ENCODE data around the gene IPCEF1. TPM values are rescaled to one million over a fixed set of nuclear protein-coding genes. Genes with fewer than 3 reads are reported as not detected.

Gene IPCEF1
- total and polyA plus RNA-seq, 2 of the 4 experiments (the other 2 are of a cell fraction): under 0.01 to 0.03 TPM

DNA sequence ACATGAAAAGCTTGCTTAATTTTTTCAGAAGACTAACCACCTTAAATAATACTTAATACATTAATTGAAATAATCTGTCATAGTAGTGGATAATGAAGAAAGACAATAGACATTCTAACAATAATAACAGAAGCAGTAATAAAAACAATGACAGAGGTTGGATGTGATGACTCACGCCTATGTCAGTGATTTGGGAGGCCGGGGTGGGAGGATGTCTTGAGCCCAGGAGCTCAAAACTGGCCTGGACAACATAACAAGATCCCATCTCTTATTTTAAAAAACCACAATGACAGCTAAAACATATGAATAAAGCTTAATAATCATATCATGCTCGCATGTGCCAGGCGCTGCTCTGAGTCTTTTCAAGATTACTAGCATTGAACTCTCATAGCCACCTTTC is 105.5 kb downstream of the IPCEF1 start:
- Histone ChIP-seq H2AK9ac (replicated peaks; ENCODE audit: low read depth, low read length, poor library complexity) (no peak overlapping the region), H3K4me3 (ENCODE audit: insufficient read depth, low read depth, low read length) (no peak overlapping the region), H3K9me3 (ENCODE audit: control insufficient read depth, insufficient read depth, low read length) (no peaks in the 10 kb centered on the region), H3K4me2 (ENCODE audit: low read depth, low read length) (no peak overlapping the region), H2BK15ac (ENCODE audit: low read depth, low read length) (no peak overlapping the region), H3K9ac (ENCODE audit: low read depth, low read length) (no peak overlapping the region), H2BK120ac (ENCODE audit: low read depth, low read length) (no peak overlapping the region), H3K27me3 (ENCODE audit: control insufficient read depth, insufficient read depth, low read length) (no peaks in the 10 kb centered on the region), H3K27ac (ENCODE audit: insufficient read depth, low read length) (no peak overlapping the region), H3K18ac (ENCODE audit: low read depth, low read length) (no peak overlapping the region), H3K4me1 (ENCODE audit: control insufficient read depth, insufficient read depth, low read length) (no peaks in the 10 kb centered on the region), H4K8ac (ENCODE audit: low read depth in 2 of 2, low read length in 2 of 2) (no peak overlapping the region), H2BK5ac (ENCODE audit: low read depth, low read length, poor library complexity, severe bottlenecking) (no peak overlapping the region), H3K14ac (replicated peaks; ENCODE audit: low read depth, low read length) (no peak overlapping the region), H3K79me1 (ENCODE audit: low read depth in 1 of 2, low read length in 2 of 2) (no peaks in the 10 kb centered on the region), H4K20me1 (ENCODE audit: insufficient read depth, low read length) (no peaks in the 10 kb centered on the region), H4K91ac (ENCODE audit: insufficient read depth, low read depth, low read length) (no peak overlapping the region), H4K5ac (ENCODE audit: low read depth, low read length) (no peak overlapping the region), H3K4ac (ENCODE audit: low read depth, low read length) (no peak overlapping the region), H2BK20ac (ENCODE audit: low read depth, low read length) (no peak overlapping the region), H3K9me1 (ENCODE audit: insufficient read depth, low read length) (no peaks in the 10 kb centered on the region), H3K56ac (ENCODE audit: extremely low read depth, insufficient read depth, low read length) (no peak overlapping the region), H2AK5ac (ENCODE audit: low read depth, low read length) (no peak overlapping the region), H3K23ac (ENCODE audit: low read depth, low read length) (no peak overlapping the region), H3K36me3 (ENCODE audit: control insufficient read depth, insufficient read depth, low read length) (no peaks in the 10 kb centered on the region), H2AFZ (replicated peaks; ENCODE audit: low read length, poor library complexity) (no peak overlapping the region)
- intact Hi-C loops (cut with micrococcal nuclease) (no loop called here), in situ Hi-C loops (cut with MboI; ENCODE audit: low sequenced_read_pairs) (no loop called here), dilution Hi-C loops (cut with HindIII; ENCODE audit: low sequenced_read_pairs, unreplicated experiment) (no loop called here)
- no TSS peak for BruUV-seq (replicated peaks)
- DNase-seq (no peak), ATAC-seq (ENCODE audit: low read depth) (no peak)
- ChIA-PET CTCF (interaction anchor here (1.4 kb wide), 1 partner anchor 27 kb away, joined by 5 read pairs; no protein-coding TSS in a partner anchor), POLR2A (ENCODE audit: unreplicated experiment) (no interaction called here)
- no peak for TF ChIP-seq CHD1 (IDR thresholded peaks at IDR 0.05; ENCODE audit: low read depth, low read length)
- TF ChIP-seq, protein P1, sequence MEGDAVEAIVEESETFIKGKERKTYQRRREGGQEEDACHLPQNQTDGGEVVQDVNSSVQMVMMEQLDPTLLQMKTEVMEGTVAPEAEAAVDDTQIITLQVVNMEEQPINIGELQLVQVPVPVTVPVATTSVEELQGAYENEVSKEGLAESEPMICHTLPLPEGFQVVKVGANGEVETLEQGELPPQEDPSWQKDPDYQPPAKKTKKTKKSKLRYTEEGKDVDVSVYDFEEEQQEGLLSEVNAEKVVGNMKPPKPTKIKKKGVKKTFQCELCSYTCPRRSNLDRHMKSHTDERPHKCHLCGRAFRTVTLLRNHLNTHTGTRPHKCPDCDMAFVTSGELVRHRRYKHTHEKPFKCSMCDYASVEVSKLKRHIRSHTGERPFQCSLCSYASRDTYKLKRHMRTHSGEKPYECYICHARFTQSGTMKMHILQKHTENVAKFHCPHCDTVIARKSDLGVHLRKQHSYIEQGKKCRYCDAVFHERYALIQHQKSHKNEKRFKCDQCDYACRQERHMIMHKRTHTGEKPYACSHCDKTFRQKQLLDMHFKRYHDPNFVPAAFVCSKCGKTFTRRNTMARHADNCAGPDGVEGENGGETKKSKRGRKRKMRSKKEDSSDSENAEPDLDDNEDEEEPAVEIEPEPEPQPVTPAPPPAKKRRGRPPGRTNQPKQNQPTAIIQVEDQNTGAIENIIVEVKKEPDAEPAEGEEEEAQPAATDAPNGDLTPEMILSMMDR (conservative IDR thresholded peaks at IDR 0.05; ENCODE audit: low read depth, low read length): no peak
- TF ChIP-seq, protein P2, sequence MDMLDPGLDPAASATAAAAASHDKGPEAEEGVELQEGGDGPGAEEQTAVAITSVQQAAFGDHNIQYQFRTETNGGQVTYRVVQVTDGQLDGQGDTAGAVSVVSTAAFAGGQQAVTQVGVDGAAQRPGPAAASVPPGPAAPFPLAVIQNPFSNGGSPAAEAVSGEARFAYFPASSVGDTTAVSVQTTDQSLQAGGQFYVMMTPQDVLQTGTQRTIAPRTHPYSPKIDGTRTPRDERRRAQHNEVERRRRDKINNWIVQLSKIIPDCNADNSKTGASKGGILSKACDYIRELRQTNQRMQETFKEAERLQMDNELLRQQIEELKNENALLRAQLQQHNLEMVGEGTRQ (IDR thresholded peaks at IDR 0.05; ENCODE audit: low read depth, low read length): no peak
- TF ChIP-seq POLR2A (IDR thresholded peaks at IDR 0.05; ENCODE audit: low read depth, low read length): no peak
- TF ChIP-seq MAZ (IDR thresholded peaks at IDR 0.05; ENCODE audit: borderline replicate concordance, low read depth, low read length): no peak
- no peak for TF ChIP-seq NFE2L2 (IDR thresholded peaks at IDR 0.05; ENCODE audit: low read depth, low read length)
- TF ChIP-seq MXI1 (IDR thresholded peaks at IDR 0.05; ENCODE audit: borderline replicate concordance, low read depth, low read length): no peak
- WGBS, 2 experiments (ENCODE audit: extremely low coverage in 2 of 2, insufficient read length in 1 of 2): no CpG with 5 or more reads among the region's 4 CpGs
